ENCODE results near the gene BTBD2. TPM values are rescaled to one million over a fixed set of nuclear protein-coding genes. Genes with fewer than 3 reads are reported as not detected.

Gene BTBD2
- total RNA-seq, 1 donor from 2014 or later: 48.8 TPM

DNA sequence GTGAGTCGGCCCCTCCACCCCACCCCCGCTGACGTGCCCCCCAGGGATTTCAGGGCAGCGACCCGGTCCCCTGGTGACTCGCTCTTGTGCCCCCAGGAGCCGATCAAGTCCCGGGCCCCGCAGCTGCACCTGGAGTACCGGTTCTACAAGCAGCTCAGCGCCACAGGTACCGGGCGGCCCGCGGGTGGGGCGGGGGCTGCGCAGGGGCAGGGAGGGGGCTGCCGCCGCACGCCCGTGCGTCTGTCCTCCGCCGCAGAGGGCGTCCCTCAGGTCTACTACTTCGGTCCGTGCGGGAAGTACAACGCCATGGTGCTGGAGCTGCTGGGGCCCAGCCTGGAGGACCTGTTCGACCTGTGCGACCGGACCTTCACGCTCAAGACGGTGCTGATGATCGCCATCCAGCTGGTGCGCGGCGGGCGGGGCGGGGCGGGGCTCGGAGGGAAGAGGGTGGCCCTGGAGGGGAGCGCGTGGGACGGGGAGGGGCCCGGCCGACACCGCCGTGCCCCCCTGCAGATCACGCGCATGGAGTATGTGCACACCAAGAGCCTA lies 37.1 kb downstream of the BTBD2 start:
- no peaks in the 10 kb centered on the region for H3K27me3 ChIP-seq
- Mint-ChIP-seq H3K27me3 (ENCODE audit: insufficient read depth, low read depth) (peaks cover 2% of the 10 kb centered on the region), H3K4me1 (no peaks in the 10 kb centered on the region), H3K9me3 (no peaks in the 10 kb centered on the region), H3K4me3 (no peak overlapping the region), H3K27ac (no peak overlapping the region), H3K36me3 (peaks cover 16% of the 10 kb centered on the region)
- no peaks in the 10 kb centered on the region for H3K9me3 ChIP-seq (ENCODE audit: low read depth)
- no peak for DNase-seq (ENCODE audit: low spot score)
- no peaks in the 10 kb centered on the region for H3K4me1 ChIP-seq
- H3K36me3 ChIP-seq: no peaks in the 10 kb centered on the region
- peaks cover 2% of the 10 kb centered on the region for H3F3A ChIP-seq (ENCODE audit: low read depth)
- no peak overlapping the region for H3K27ac ChIP-seq
- peaks cover 35% of the 10 kb centered on the region for H3K79me2 ChIP-seq (ENCODE audit: low read depth)
- no peak overlapping the region for H3K4me3 ChIP-seq
- no peak overlapping the region for H3K9ac ChIP-seq
- no peak overlapping the region for H3K4me2 ChIP-seq
- no peak for TF ChIP-seq EZH2phosphoT487 (IDR thresholded peaks at IDR 0.05)
- TF ChIP-seq, protein P1, sequence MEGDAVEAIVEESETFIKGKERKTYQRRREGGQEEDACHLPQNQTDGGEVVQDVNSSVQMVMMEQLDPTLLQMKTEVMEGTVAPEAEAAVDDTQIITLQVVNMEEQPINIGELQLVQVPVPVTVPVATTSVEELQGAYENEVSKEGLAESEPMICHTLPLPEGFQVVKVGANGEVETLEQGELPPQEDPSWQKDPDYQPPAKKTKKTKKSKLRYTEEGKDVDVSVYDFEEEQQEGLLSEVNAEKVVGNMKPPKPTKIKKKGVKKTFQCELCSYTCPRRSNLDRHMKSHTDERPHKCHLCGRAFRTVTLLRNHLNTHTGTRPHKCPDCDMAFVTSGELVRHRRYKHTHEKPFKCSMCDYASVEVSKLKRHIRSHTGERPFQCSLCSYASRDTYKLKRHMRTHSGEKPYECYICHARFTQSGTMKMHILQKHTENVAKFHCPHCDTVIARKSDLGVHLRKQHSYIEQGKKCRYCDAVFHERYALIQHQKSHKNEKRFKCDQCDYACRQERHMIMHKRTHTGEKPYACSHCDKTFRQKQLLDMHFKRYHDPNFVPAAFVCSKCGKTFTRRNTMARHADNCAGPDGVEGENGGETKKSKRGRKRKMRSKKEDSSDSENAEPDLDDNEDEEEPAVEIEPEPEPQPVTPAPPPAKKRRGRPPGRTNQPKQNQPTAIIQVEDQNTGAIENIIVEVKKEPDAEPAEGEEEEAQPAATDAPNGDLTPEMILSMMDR (IDR thresholded peaks at IDR 0.05): no peak
- TF ChIP-seq EZH2 (IDR thresholded peaks at IDR 0.05): no peak
- H2AFZ ChIP-seq (replicated peaks): no peak overlapping the region
- peaks cover 48% of the 10 kb centered on the region for H4K20me1 ChIP-seq (ENCODE audit: low read depth)

GRCh38 chr19:1977120-1977519 lies 38.4 kb downstream of the BTBD2 start:
- peaks cover 20% of the 10 kb centered on the region for H3K36me3 Mint-ChIP-seq
- no peak for TF ChIP-seq EZH2 (IDR thresholded peaks at IDR 0.05)
- TF ChIP-seq, protein P1 (IDR thresholded peaks at IDR 0.05): no peak
- TF ChIP-seq EZH2phosphoT487 (IDR thresholded peaks at IDR 0.05): no peak
- no peaks in the 10 kb centered on the region for H3K36me3 ChIP-seq

GRCh38 chr19:1975162-1975480 lies 40.4 kb downstream of the BTBD2 start:
- TF ChIP-seq, protein P1 (IDR thresholded peaks at IDR 0.05): no peak
- TF ChIP-seq EZH2phosphoT487 (IDR thresholded peaks at IDR 0.05) (no peak), EZH2 (IDR thresholded peaks at IDR 0.05) (no peak)
- H4K20me1 ChIP-seq (ENCODE audit: low read depth): peaks cover 71% of the 10 kb centered on the region
- H3K4me1 Mint-ChIP-seq: no peaks in the 10 kb centered on the region
- H3K27ac Mint-ChIP-seq: no peak overlapping the region
- H3K79me2 ChIP-seq (ENCODE audit: low read depth): peaks cover 63% of the 10 kb centered on the region
- no peak for DNase-seq (ENCODE audit: low spot score)
- no peaks in the 10 kb centered on the region for H3K27me3 ChIP-seq
- no peak overlapping the region for H3K4me3 ChIP-seq
- no peak overlapping the region for H3K4me2 ChIP-seq
- H3K9me3 Mint-ChIP-seq: no peaks in the 10 kb centered on the region
- H3K36me3 Mint-ChIP-seq: peaks cover 14% of the 10 kb centered on the region
- H3K27ac ChIP-seq: no peak overlapping the region
- H3K27me3 Mint-ChIP-seq (ENCODE audit: insufficient read depth, low read depth): peaks cover 2% of the 10 kb centered on the region
- no peaks in the 10 kb centered on the region for H3K36me3 ChIP-seq
- no peak overlapping the region for H3K4me3 Mint-ChIP-seq
- H3F3A ChIP-seq (ENCODE audit: low read depth): no peaks in the 10 kb centered on the region
- no peaks in the 10 kb centered on the region for H3K4me1 ChIP-seq
- H3K9ac ChIP-seq: no peak overlapping the region
- no peaks in the 10 kb centered on the region for H3K9me3 ChIP-seq (ENCODE audit: low read depth)
- H2AFZ ChIP-seq (replicated peaks): no peak overlapping the region

More at GRCh38 chr19:1977120-1977519, 38.4 kb downstream of the BTBD2 start:
- DNase-seq (ENCODE audit: low spot score): no peak
- H3K9me3 ChIP-seq (ENCODE audit: low read depth): no peaks in the 10 kb centered on the region
- H3K27me3 ChIP-seq: no peaks in the 10 kb centered on the region
- H3K9me3 Mint-ChIP-seq: no peaks in the 10 kb centered on the region
- H2AFZ ChIP-seq (replicated peaks): no peak overlapping the region
- no peak overlapping the region for H3K27ac Mint-ChIP-seq
- H3K27ac ChIP-seq: no peak overlapping the region
- H3F3A ChIP-seq (ENCODE audit: low read depth): no peaks in the 10 kb centered on the region
- H3K4me1 ChIP-seq: no peaks in the 10 kb centered on the region
- peaks cover 2% of the 10 kb centered on the region for H3K27me3 Mint-ChIP-seq (ENCODE audit: insufficient read depth, low read depth)
- H3K4me3 Mint-ChIP-seq: no peak overlapping the region
- peaks cover 48% of the 10 kb centered on the region for H3K79me2 ChIP-seq (ENCODE audit: low read depth)
- no peak overlapping the region for H3K9ac ChIP-seq
- H3K4me2 ChIP-seq: no peak overlapping the region
- H3K4me3 ChIP-seq: no peak overlapping the region
- H3K4me1 Mint-ChIP-seq: no peaks in the 10 kb centered on the region
- peaks cover 60% of the 10 kb centered on the region for H4K20me1 ChIP-seq (ENCODE audit: low read depth)
